ENCODE data around the gene NTN1. TPM values are rescaled to one million over a fixed set of nuclear protein-coding genes. Genes with fewer than 3 reads are reported as not detected.

The NTN1 gene
- total RNA-seq, 2 donors from 2014 or later = 68.8 to 79.0 TPM

DNA sequence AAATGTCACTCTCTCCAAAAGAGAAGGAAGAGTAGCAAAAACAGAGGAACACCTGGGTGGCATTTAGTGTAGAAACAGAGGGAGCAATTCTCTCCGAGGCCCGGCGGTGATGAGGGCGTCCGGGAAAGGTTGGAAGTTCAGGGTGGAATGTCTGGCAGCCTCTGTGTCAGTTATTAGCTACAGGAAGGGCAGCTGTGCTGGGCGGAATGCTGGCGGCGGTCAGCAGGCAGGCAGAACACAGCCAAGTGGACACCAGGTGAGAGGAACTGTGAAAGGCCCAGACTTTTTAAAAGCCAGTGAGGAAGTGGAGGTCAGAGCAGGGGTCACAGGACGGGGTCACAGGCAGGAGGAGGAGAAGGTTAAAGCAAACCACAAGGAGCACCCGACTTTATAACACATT is 238.1 kb downstream of the NTN1 start:
- no peak for ATAC-seq (ENCODE audit: insufficient number of reproducible peaks, low FRiP score, low read depth)
- TF ChIP-seq, protein P1, sequence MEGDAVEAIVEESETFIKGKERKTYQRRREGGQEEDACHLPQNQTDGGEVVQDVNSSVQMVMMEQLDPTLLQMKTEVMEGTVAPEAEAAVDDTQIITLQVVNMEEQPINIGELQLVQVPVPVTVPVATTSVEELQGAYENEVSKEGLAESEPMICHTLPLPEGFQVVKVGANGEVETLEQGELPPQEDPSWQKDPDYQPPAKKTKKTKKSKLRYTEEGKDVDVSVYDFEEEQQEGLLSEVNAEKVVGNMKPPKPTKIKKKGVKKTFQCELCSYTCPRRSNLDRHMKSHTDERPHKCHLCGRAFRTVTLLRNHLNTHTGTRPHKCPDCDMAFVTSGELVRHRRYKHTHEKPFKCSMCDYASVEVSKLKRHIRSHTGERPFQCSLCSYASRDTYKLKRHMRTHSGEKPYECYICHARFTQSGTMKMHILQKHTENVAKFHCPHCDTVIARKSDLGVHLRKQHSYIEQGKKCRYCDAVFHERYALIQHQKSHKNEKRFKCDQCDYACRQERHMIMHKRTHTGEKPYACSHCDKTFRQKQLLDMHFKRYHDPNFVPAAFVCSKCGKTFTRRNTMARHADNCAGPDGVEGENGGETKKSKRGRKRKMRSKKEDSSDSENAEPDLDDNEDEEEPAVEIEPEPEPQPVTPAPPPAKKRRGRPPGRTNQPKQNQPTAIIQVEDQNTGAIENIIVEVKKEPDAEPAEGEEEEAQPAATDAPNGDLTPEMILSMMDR (IDR thresholded peaks at IDR 0.05) = no peak
- H3K27ac ChIP-seq = no peak overlapping the region
- H3K27me3 ChIP-seq (replicated peaks; ENCODE audit: insufficient read depth) = no peaks in the 10 kb centered on the region
- H3K9me3 ChIP-seq = no peaks in the 10 kb centered on the region
- H3K4me3 ChIP-seq = no peak overlapping the region
- no peaks in the 10 kb centered on the region for H3K4me1 ChIP-seq (ENCODE audit: control insufficient read depth in 1 of 2, low read depth in 2 of 2)
- no peaks in the 10 kb centered on the region for H3K36me3 ChIP-seq
- no peak for DNase-seq (ENCODE audit: low spot score)

DNA sequence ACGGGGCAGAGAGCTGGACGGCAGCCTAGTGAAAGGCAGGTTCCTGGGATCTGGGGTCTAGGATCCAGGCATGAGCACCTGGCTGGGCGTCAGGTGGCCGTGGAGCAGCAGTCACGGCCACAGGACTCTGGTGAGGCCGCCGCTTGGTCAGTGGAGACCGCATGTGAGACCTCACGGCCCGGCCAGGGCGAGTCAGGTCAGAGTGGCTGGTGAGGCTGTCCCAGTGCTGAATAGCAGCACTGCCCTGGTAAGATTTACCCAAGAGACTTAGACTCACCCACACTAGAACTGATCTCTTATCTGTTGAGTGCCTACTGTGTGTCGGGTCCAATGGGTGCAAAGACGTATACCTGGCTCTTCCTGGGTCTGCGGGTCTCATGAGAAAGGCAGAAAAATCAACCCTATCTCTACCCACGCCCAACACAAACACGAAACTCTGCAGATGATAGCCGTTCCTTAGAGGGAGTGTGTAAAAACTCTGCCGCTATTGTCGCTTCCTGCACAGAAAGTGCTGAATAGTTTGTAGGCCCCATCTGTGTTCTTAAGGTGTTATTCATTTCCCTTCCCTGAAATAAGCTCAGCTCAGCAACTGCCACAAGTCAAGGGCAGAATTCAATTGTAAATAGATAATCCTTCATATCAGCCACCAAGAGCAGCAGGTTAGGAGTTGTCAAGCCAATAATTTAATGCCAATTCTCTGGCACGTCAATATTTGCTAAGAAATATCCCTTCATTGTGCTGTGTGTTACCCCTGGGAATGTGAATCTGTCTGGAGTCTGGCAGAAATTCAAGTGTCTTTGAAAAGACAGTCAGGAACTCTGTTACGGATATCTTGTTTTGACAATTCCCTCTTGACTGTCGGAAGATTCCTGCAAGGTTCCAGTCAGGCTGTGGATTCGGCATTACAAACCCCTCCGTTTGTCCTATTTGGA is 240.0 kb downstream of the NTN1 start:
- Histone ChIP-seq H3K4me1 (ENCODE audit: control insufficient read depth in 1 of 2, low read depth in 2 of 2) (peaks cover 0 to 9% of the 10 kb centered on the region in 2 donors), H3K27me3 (replicated peaks; ENCODE audit: insufficient read depth) (no peaks in the 10 kb centered on the region), H3K36me3 (no peaks in the 10 kb centered on the region), H3K9me3 (no peaks in the 10 kb centered on the region), H3K4me3 (no peak overlapping the region), H3K27ac (no peak overlapping the region)
- DNase-seq (ENCODE audit: low spot score) = no peak
- no peak for ATAC-seq (ENCODE audit: insufficient number of reproducible peaks, low FRiP score, low read depth)
- TF ChIP-seq, protein P1 (IDR thresholded peaks at IDR 0.05) = no peak

DNA sequence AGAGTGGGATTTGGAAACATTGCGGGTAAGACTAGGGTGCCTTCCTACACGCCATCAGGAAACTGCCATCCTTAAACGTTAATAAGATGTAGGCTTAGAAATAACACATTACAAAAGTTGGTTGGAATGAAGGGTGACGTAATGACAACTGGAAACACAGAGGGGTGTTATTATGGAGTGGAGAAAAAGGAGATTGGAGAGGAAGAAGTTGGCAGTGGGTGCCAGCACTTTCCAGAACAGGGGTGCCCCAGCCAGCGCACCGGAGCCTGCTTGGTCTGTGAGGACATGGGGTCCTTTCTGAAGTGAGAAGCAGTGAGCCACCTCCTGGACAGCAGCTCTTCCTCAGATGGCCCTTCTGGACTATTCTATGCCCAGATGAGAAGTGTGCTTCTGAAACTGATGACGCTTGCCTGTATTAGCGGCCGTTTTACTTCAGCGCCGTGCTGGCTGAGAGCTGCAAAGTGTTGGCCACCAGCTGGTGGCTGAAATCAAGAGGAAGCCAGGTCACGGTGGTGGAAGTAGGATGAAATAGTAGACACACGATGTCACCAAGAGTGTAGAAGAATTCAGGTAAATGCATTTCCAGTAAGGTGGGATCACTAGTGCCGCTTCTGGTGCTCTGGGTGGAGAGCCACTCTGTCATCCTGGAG is 244.8 kb downstream of the NTN1 start:
- no peaks in the 10 kb centered on the region for H3K9me3 ChIP-seq
- H3K27ac ChIP-seq = peak overlapping the region in 1 of 2 donors; percentile 56
- DNase-seq (ENCODE audit: low spot score) (no peak), ATAC-seq (ENCODE audit: insufficient number of reproducible peaks, low FRiP score, low read depth) (peak; percentile 60)
- H3K4me3 ChIP-seq = peak overlapping the region; percentile 58
- H3K4me1 ChIP-seq (ENCODE audit: control insufficient read depth in 1 of 2, low read depth in 2 of 2) = peaks cover 0 to 20% of the 10 kb centered on the region in 2 donors
- no peaks in the 10 kb centered on the region for H3K36me3 ChIP-seq
- H3K27me3 ChIP-seq (replicated peaks; ENCODE audit: insufficient read depth) = no peaks in the 10 kb centered on the region
- TF ChIP-seq, protein P1 (IDR thresholded peaks at IDR 0.05) = no peak

DNA sequence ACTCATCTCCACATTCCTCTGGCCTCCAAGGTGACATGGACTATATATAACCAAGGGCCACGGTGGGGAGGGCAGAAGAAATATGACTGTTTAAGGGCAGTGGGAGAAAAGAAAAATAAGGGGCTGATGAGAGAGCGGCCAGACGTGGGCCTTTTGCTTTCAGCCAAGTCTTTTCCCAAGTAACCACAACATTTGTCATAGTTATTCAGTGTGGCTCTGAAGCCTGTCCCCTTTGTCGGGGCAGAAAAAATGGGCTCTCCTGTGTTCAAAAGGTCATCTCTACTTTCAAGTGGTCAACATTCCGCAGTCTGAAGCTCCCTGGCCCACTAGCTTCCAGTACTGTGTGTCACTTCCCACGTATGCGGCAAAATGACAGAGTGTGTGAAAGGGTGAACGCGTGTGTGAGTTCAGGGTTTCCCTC is 245.4 kb downstream of the NTN1 start:
- TF ChIP-seq, protein P1 (IDR thresholded peaks at IDR 0.05) = no peak
- no peaks in the 10 kb centered on the region for H3K36me3 ChIP-seq
- no peak for ATAC-seq (ENCODE audit: insufficient number of reproducible peaks, low FRiP score, low read depth)
- no peaks in the 10 kb centered on the region for H3K27me3 ChIP-seq (replicated peaks; ENCODE audit: insufficient read depth)
- peak overlapping the region; percentile 58 for H3K4me3 ChIP-seq
- H3K27ac ChIP-seq = peak overlapping the region in 1 of 2 donors; percentile 56
- no peak for DNase-seq (ENCODE audit: low spot score)
- no peaks in the 10 kb centered on the region for H3K9me3 ChIP-seq
- H3K4me1 ChIP-seq (ENCODE audit: control insufficient read depth in 1 of 2, low read depth in 2 of 2) = peaks cover 0 to 20% of the 10 kb centered on the region in 2 donors

DNA sequence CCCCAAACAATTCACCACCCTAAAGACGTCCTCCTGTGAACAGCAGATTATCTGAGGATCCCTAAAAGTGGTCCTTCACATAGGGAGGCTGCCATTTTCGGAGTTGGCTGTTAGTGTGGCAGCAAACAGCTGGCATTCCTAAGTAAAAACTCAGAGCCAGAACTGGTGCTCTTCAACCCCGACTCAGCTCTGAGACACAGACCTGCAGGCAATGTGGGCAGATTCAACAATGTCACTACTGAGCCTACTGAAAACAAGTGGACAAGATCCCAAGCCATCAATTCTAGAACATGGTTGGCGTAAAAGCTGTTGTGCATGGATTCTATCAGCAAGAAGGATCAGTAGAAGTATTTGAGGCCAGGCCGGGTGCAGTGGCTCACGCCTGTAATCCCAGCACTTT is 247.2 kb downstream of the NTN1 start:
- H3K27ac ChIP-seq = no peak overlapping the region
- TF ChIP-seq, protein P1 (IDR thresholded peaks at IDR 0.05) = no peak
- peaks cover 0 to 24% of the 10 kb centered on the region in 2 donors for H3K4me1 ChIP-seq (ENCODE audit: control insufficient read depth in 1 of 2, low read depth in 2 of 2)
- ATAC-seq (ENCODE audit: insufficient number of reproducible peaks, low FRiP score, low read depth) (no peak), DNase-seq (ENCODE audit: low spot score) (no peak)
- H3K27me3 ChIP-seq (replicated peaks; ENCODE audit: insufficient read depth) = no peaks in the 10 kb centered on the region
- no peaks in the 10 kb centered on the region for H3K9me3 ChIP-seq
- no peaks in the 10 kb centered on the region for H3K36me3 ChIP-seq
- no peak overlapping the region for H3K4me3 ChIP-seq
